ENCODE results near the gene LRRC56. TPM values are rescaled to one million over a fixed set of nuclear protein-coding genes. Genes with fewer than 3 reads are reported as not detected.
A peak's percentile ranks its signal among the peaks of the same experiment; 100 is the strongest.

Gene LRRC56
- total and polyA plus RNA-seq, 2 of the 13 experiments (the other 11 are each of a cell fraction or from before 2014, with no cell fraction given): 0.11 to 0.29 TPM

GRCh38 chr11:567629-568292 lies 30.4 kb downstream of the LRRC56 start (continued):
- TF ChIP-seq DMTF1 (CRISPR knock-in tag; IDR thresholded peaks at IDR 0.05) (no peak), GLMP (CRISPR knock-in tag; IDR thresholded peaks at IDR 0.05; ENCODE audit: borderline replicate concordance) (no peak), ZBTB20 (CRISPR knock-in tag; IDR thresholded peaks at IDR 0.05; ENCODE audit: borderline replicate concordance, low read depth) (no peak), FOXA3 (CRISPR knock-in tag; IDR thresholded peaks at IDR 0.05) (no peak), ZNF747 (CRISPR knock-in tag; IDR thresholded peaks at IDR 0.05; ENCODE audit: borderline replicate concordance) (no peak), ZNF546 (CRISPR knock-in tag; conservative IDR thresholded peaks at IDR 0.05) (no peak), ZSCAN31 (CRISPR knock-in tag; IDR thresholded peaks at IDR 0.05; ENCODE audit: low read depth) (peak; percentile 15; the same call in 1 of the 2 replicates), ZNF562 (CRISPR knock-in tag; IDR thresholded peaks at IDR 0.05; ENCODE audit: borderline replicate concordance) (no peak), SIX1 (CRISPR knock-in tag; IDR thresholded peaks at IDR 0.05; ENCODE audit: borderline replicate concordance) (no peak), SRSF1 (optimal IDR thresholded peaks at IDR 0.05; ENCODE audit: low read depth, low read length) (no peak), ZNF160 (CRISPR knock-in tag; IDR thresholded peaks at IDR 0.05) (no peak), TAF1 (CRISPR knock-in tag; IDR thresholded peaks at IDR 0.05) (peak; percentile 37; the same call in 1 of the 2 replicates), ZNF12 (CRISPR knock-in tag; IDR thresholded peaks at IDR 0.05) (no peak), CEBPG (CRISPR knock-in tag; IDR thresholded peaks at IDR 0.05) (no peak), SKI (IDR thresholded peaks at IDR 0.05; ENCODE audit: partially characterized antibody) (no peak), ARID2 (CRISPR knock-in tag; IDR thresholded peaks at IDR 0.05; ENCODE audit: borderline replicate concordance) (no peak), ZKSCAN5 (CRISPR knock-in tag; IDR thresholded peaks at IDR 0.05) (no peak), KLF9 (CRISPR knock-in tag; IDR thresholded peaks at IDR 0.05; ENCODE audit: low read depth) (no peak), ZMYM2 (CRISPR knock-in tag; IDR thresholded peaks at IDR 0.05) (no peak), MLX (CRISPR knock-in tag; IDR thresholded peaks at IDR 0.05) (no peak), EHMT2 (IDR thresholded peaks at IDR 0.05; ENCODE audit: borderline replicate concordance, low read depth, low read length) (no peak), RBM39 (IDR thresholded peaks at IDR 0.05; ENCODE audit: low read depth, low read length, poor library complexity, severe bottlenecking) (no peak), ZNF589 (CRISPR knock-in tag; conservative IDR thresholded peaks at IDR 0.05) (no peak), MIER2 (CRISPR knock-in tag; IDR thresholded peaks at IDR 0.05) (no peak), ZNF619 (CRISPR knock-in tag; IDR thresholded peaks at IDR 0.05) (no peak), ZNF879 (CRISPR knock-in tag; IDR thresholded peaks at IDR 0.05) (no peak), ZNF674 (CRISPR knock-in tag; IDR thresholded peaks at IDR 0.05; ENCODE audit: low read depth) (no peak), CC2D1A (CRISPR knock-in tag; IDR thresholded peaks at IDR 0.05) (no peak)
